OCI-LY7 (cell line): ENCODE measurements around the gene TMIGD2. TPM values are rescaled to one million over a fixed set of nuclear protein-coding genes. Genes with fewer than 3 reads are reported as not detected.

Source experiments
- BruUV-seq: library from RNA; stranded (reverse); fragments of 400-500 nt; replicated peaks from 2 replicates; lab custom pipeline; 2021; lab: Mats Ljungman, UMichigan
- CTCF ChIA-PET: fragments of 300-600 bp; sonication (Branson Sonifier 250); formaldehyde crosslinking; loops from one replicate; lab custom pipeline; 2022; ENCODE audit warnings: antibody characterized with exemption; ENCODE audit not compliant: unreplicated experiment; lab: Charles Lee
- POLR2A ChIA-PET: fragments of 300-600 bp; sonication (Branson Sonifier 250); formaldehyde crosslinking; loops from one replicate; lab custom pipeline; 2022; ENCODE audit warnings: antibody characterized with exemption; lab: Charles Lee
- DNase-seq: peaks from one replicate; pipeline ENCODE4 v3.0.0-alpha.2; 2015; ENCODE audit warnings: low spot score
- H2AFZ ChIP-seq: fragments of 200-600 bp; sonication (generic), shearing (Covaris generic); 2 replicates; pipeline ENCODE4 v1.6.1; 2014; ENCODE audit warnings: mild to moderate bottlenecking, antibody characterized with exemption, low read length, moderate library complexity
- H3K27ac ChIP-seq: fragments of 200-600 bp; sonication (generic); 2 replicates; pipeline ENCODE4 v1.5.1; 2014; ENCODE audit warnings: mixed run types, low read depth, mild to moderate bottlenecking, moderate library complexity, low read length, inconsistent platforms; ENCODE audit not compliant: poor library complexity, severe bottlenecking
- H3K36me3 ChIP-seq: fragments of 200-600 bp; sonication (generic); 2 replicates; pipeline ENCODE4 v1.6.1; 2014; ENCODE audit warnings: mild to moderate bottlenecking, antibody characterized with exemption, low read length, moderate library complexity, mixed read lengths; ENCODE audit not compliant: insufficient read depth
- H3K4me1 ChIP-seq: fragments of 200-600 bp; sonication (generic); 2 replicates; pipeline ENCODE4 v1.5.1; 2014; ENCODE audit warnings: mild to moderate bottlenecking, low read length; ENCODE audit not compliant: insufficient read depth, poor library complexity, severe bottlenecking
- H3K4me2 ChIP-seq: fragments of 200-600 bp; sonication (generic); 2 replicates; pipeline ENCODE4 v1.6.1; 2014; ENCODE audit warnings: mild to moderate bottlenecking, low read length
- H3K4me3 ChIP-seq: fragments of 200-600 bp; sonication (generic); 2 replicates; pipeline ENCODE4 v1.5.1; 2014; ENCODE audit warnings: mild to moderate bottlenecking, low read depth, low read length; ENCODE audit not compliant: poor library complexity, severe bottlenecking
- H3K79me2 ChIP-seq: fragments of 200-600 bp; sonication (generic); 2 replicates; pipeline ENCODE4 v1.6.1; 2016; ENCODE audit warnings: low read depth, mild to moderate bottlenecking, low read length, moderate library complexity, mixed read lengths; ENCODE audit not compliant: insufficient read depth
- H3K9me2 ChIP-seq: fragments of 200-600 bp; sonication (generic); 2 replicates; pipeline ENCODE4 v1.6.1; 2016; ENCODE audit warnings: mild to moderate bottlenecking, low read length, mixed read lengths; ENCODE audit not compliant: insufficient read depth
- H3K9me3 ChIP-seq: fragments of 200-600 bp; sonication (generic); 2 replicates; pipeline ENCODE4 v1.6.1; 2014; ENCODE audit warnings: mild to moderate bottlenecking, mixed run types, low read length, mixed read lengths
- H4K20me1 ChIP-seq: fragments of 200-600 bp; sonication (generic); 2 replicates; pipeline ENCODE4 v1.6.1; 2014; ENCODE audit warnings: mild to moderate bottlenecking, antibody characterized with exemption, low read length, moderate library complexity, mixed read lengths; ENCODE audit not compliant: insufficient read depth
- EZH2phosphoT487 ChIP-seq: fragments of 200-600 bp; sonication (generic); IDR thresholded peaks from 2 replicates; pipeline ENCODE4 v1.6.1; 2018; ENCODE audit warnings: low read depth, borderline replicate concordance, mild to moderate bottlenecking, mixed run types, antibody characterized with exemption, low read length, moderate library complexity, mixed read lengths
- intact Hi-C: fragments of 100-400 bp; cut with micrococcal nuclease; formaldehyde crosslinking; loops from one replicate; pipeline ENCODE4 v1.10.0; 2022; ENCODE audit not compliant: unreplicated experiment
- total RNA-seq, 2 experiments: library from RNA; depleted of rRNA in 1 of 2; stranded (reverse); fragments of >200 nt in 1 of 2; shearing (Covaris generic) in 1 of 2; gene quantifications; 2 replicates each; pipeline ENCODE4 v1.2.3, GENCODE V29; 2014 to 2022
- TF ChIP-seq, protein P1 (sequence below): fragments of 200-600 bp; sonication (generic); conservative IDR thresholded peaks from 2 replicates; pipeline ENCODE4 v1.5.1; 2014; ENCODE audit warnings: mild to moderate bottlenecking, antibody characterized with exemption, low read length, moderate library complexity, mixed read lengths

TMIGD2 gene
- total RNA-seq, 2 experiments from 2014 or later: 0.44 to 2.7 TPM

DNA sequence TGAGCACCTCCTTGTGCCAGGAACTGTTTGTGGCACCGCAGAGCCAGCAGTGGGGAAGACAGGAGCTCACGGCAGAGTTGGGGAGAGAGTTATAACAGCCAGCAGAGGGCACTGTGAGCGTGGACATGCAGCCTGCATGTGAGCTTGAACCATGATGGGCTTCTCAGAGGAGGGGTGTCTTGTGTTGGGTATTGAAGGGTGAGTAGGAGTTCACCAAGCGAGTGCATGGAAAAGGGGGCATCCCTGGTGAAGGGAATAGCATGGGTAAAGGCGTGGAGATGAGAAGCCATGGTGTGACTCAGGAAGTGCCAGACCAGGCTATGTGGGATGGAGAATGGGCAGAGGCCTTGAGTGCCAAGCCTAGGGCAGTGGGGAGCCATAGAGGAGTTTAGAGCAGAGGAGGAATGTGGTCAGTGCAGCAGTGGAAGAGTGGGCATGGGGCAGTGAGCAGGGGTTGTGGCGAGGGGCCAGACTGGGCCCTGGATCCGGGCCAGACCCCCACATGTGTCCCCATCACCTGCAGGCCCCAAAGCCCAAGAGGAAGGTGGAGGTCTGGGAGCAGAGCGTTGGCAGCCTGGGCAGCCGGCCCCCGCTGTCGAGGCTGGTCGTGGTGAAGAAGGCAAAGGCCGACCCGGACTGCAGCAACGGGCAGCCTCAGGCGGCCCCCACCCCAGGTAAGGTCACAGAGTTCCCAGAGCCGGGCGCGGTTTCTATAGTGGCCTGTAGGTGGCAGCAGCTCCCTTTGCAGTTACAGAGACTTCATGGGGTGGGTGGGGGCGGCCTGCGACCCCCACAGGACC lies 34.9 kb downstream of the TMIGD2 start:
- Histone ChIP-seq H4K20me1 (no peaks in the 10 kb centered on the region), H3K4me1 (no peaks in the 10 kb centered on the region), H3K4me2 (no peak overlapping the region), H3K27ac (no peak overlapping the region), H3K9me3 (no peaks in the 10 kb centered on the region), H3K36me3 (peaks cover 77% of the 10 kb centered on the region), H3K4me3 (no peak overlapping the region), H3K79me2 (no peaks in the 10 kb centered on the region), H2AFZ (no peak overlapping the region), H3K9me2 (no peaks in the 10 kb centered on the region)
- POLR2A ChIA-PET: interaction anchor here (0.7 to 1.5 kb wide), 4 partner anchors 20 to 259 kb away, joined by 3 to 4 read pairs (median 3); partner anchors contain the start of genes MPND and YJU2
- BruUV-seq: no TSS peak
- intact Hi-C loops: loop anchor here (1.0 kb wide), 1 partner anchor 85 kb away; no protein-coding TSS in a partner anchor
- CTCF ChIA-PET: interaction anchor here (0.6 to 1.2 kb wide), 4 partner anchors 28 to 1255 kb away, joined by 5 to 10 read pairs (median 8); partner anchors contain the start of gene MPND
- peak; percentile 75 for DNase-seq
- TF ChIP-seq, protein P1, sequence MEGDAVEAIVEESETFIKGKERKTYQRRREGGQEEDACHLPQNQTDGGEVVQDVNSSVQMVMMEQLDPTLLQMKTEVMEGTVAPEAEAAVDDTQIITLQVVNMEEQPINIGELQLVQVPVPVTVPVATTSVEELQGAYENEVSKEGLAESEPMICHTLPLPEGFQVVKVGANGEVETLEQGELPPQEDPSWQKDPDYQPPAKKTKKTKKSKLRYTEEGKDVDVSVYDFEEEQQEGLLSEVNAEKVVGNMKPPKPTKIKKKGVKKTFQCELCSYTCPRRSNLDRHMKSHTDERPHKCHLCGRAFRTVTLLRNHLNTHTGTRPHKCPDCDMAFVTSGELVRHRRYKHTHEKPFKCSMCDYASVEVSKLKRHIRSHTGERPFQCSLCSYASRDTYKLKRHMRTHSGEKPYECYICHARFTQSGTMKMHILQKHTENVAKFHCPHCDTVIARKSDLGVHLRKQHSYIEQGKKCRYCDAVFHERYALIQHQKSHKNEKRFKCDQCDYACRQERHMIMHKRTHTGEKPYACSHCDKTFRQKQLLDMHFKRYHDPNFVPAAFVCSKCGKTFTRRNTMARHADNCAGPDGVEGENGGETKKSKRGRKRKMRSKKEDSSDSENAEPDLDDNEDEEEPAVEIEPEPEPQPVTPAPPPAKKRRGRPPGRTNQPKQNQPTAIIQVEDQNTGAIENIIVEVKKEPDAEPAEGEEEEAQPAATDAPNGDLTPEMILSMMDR: peak; percentile 78
- no peak for TF ChIP-seq EZH2phosphoT487

DNA sequence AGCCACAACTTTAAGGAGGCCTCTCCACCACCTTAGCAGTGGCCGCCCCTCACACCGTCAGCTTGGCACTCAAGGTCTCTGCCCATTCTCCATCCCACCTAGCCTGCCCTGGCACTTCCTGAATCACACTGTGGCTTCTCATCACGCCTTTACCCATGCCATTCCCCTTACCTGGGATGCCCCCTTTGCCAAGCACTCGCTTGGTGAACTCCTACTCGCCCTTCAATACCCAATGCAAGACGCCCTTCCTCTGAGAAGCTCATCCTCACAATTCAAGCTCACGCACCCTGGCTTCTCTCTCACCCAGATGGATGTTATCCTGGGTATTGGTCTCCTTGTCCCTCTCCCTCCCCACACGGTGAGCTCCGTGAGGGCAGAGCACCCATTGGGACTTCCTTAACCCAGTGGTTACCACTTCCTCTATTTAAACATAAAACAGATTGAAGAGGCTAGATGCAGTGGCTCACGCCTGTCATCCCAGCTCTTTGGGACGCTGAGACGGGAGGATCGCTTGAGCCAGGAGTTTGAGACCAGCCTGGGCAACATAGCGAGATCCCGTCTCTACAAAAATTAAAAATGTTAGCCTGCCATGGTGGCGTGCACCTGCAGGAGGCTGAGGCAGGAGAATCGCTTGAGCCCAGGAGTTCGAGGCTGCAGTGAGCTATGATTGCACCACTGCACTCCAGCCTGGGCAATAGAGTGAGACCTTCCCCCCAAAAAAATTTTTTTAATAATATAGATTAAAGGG lies 35.8 kb downstream of the TMIGD2 start:
- Histone ChIP-seq H3K4me2 (no peak overlapping the region), H3K36me3 (peaks cover 75% of the 10 kb centered on the region), H3K79me2 (no peaks in the 10 kb centered on the region), H3K27ac (no peak overlapping the region), H2AFZ (no peak overlapping the region), H3K9me3 (no peaks in the 10 kb centered on the region), H3K4me3 (no peak overlapping the region), H4K20me1 (no peaks in the 10 kb centered on the region), H3K4me1 (no peaks in the 10 kb centered on the region), H3K9me2 (no peaks in the 10 kb centered on the region)
- no peak for DNase-seq
- intact Hi-C loops: no loop called here
- no TSS peak for BruUV-seq
- no peak for TF ChIP-seq EZH2phosphoT487
- TF ChIP-seq, protein P1: no peak
- ChIA-PET POLR2A (interaction anchor here (0.7 to 1.5 kb wide), 4 partner anchors 19 to 260 kb away, joined by 3 to 4 read pairs (median 3); partner anchors contain the start of genes MPND and YJU2), CTCF (interaction anchor here (1.2 kb wide), 1 partner anchor 86 kb away, joined by 8 read pairs; no protein-coding TSS in a partner anchor)
